Measurements from ENCODE around the gene KRTAP4-2. TPM values are rescaled to one million over a fixed set of nuclear protein-coding genes. Genes with fewer than 3 reads are reported as not detected.

KRTAP4-2 gene
- total RNA-seq, 1 donor from 2014 or later, result not detected

DNA sequence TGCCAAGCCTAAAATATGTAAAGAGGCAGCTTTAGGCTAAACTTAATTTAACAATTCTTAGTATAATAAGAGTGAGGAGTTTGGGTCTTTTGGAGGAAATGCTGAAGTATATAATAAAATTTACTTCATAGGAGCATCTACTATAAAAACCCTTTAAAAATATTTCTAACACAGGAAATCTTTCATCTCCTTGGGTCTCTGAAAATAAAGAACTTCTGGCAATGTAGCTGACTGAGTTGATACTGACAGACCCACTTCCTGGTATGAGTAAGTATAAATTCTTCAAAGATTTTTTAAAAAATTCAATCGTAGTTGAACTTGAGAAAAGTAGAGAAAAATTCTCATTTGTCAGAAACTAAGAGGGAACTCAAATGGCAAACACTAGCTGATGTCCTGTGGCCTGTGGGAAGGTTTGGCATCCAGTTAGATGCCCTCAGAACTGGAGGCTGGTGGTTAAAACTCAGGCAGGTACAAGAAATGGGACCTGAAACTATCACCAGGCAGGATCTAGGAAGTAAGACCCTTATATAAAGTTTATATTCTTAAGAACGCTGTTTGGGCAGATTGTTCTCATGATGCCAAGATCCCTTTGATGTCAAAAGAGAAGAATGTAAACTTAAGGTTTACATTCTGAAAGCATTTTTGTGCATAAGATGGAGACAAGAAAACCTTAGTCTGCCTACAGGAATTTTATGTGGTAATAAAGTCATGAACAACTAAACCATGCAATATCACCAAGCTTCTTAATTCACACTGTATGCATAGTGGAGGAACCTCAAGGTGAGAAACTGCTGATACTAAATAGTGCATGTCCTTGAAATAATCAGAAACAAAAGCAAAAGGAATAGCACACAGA is 43.9 kb downstream of the KRTAP4-2 start:
- Mint-ChIP-seq H3K4me3 (no peak overlapping the region), H3K27ac (ENCODE audit: unreplicated experiment) (no peak overlapping the region), H3K9me3 (peaks cover 10% of the 10 kb centered on the region), H3K27me3 (ENCODE audit: low read depth) (peaks cover 20% of the 10 kb centered on the region), H3K36me3 (ENCODE audit: low read depth) (peaks cover 2% of the 10 kb centered on the region), H3K4me1 (no peaks in the 10 kb centered on the region)
- no peak for DNase-seq (ENCODE audit: low read depth, low spot score)
- TF ChIP-seq, protein P1, sequence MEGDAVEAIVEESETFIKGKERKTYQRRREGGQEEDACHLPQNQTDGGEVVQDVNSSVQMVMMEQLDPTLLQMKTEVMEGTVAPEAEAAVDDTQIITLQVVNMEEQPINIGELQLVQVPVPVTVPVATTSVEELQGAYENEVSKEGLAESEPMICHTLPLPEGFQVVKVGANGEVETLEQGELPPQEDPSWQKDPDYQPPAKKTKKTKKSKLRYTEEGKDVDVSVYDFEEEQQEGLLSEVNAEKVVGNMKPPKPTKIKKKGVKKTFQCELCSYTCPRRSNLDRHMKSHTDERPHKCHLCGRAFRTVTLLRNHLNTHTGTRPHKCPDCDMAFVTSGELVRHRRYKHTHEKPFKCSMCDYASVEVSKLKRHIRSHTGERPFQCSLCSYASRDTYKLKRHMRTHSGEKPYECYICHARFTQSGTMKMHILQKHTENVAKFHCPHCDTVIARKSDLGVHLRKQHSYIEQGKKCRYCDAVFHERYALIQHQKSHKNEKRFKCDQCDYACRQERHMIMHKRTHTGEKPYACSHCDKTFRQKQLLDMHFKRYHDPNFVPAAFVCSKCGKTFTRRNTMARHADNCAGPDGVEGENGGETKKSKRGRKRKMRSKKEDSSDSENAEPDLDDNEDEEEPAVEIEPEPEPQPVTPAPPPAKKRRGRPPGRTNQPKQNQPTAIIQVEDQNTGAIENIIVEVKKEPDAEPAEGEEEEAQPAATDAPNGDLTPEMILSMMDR (conservative IDR thresholded peaks at IDR 0.05), result no peak

DNA sequence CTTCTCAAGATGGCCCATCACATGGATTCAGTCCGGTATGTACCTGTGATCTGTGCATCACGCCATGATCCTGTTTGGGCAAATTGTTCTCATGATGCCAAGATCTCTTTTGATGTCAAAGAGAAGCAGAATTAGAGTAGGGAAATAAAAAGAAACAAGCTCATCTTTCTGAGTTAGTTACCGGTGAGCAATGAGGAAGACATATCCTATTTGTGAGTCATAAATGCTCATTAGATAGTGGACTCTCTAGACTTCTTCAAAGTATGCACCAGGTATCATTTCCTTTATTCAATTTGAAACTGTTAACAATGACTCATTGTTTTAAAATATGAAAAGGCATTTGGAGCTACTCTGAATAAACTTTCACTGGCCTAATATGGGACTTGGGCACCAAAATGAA is 46.0 kb downstream of the KRTAP4-2 start:
- TF ChIP-seq, protein P1 (conservative IDR thresholded peaks at IDR 0.05), result no peak
- peaks cover 28% of the 10 kb centered on the region for H3K27me3 Mint-ChIP-seq (ENCODE audit: low read depth)
- DNase-seq (ENCODE audit: low read depth, low spot score), result no peak
- no peaks in the 10 kb centered on the region for H3K4me1 Mint-ChIP-seq
- peaks cover 2% of the 10 kb centered on the region for H3K9me3 Mint-ChIP-seq
- no peaks in the 10 kb centered on the region for H3K36me3 Mint-ChIP-seq (ENCODE audit: low read depth)
- no peak overlapping the region for H3K27ac Mint-ChIP-seq (ENCODE audit: unreplicated experiment)
- no peak overlapping the region for H3K4me3 Mint-ChIP-seq

Other genes with a start within 250 kb of the KRTAP4-2 start
- gene KRT23, start 240.6 kb downstream of the KRTAP4-2 start, total RNA-seq, result not detected in 2 replicates
- gene KRT39, start 211.3 kb downstream of the KRTAP4-2 start, total RNA-seq, result not detected in 2 replicates
- not detected in 2 replicates for gene KRT40, start 193.9 kb downstream of the KRTAP4-2 start, total RNA-seq
- not detected in 2 replicates for gene KRTAP3-3, start 184.1 kb downstream of the KRTAP4-2 start, total RNA-seq
- gene KRTAP3-2, start 178.3 kb downstream of the KRTAP4-2 start, total RNA-seq, result not detected in 2 replicates
- gene KRTAP3-1, start 169.1 kb downstream of the KRTAP4-2 start, total RNA-seq, result not detected in 2 replicates
- not detected in 2 replicates for gene KRTAP1-5, start 151.0 kb downstream of the KRTAP4-2 start, total RNA-seq
- gene KRTAP1-4, start 148.0 kb downstream of the KRTAP4-2 start, total RNA-seq, result not detected in 2 replicates
- gene KRTAP1-3, start 143.3 kb downstream of the KRTAP4-2 start, total RNA-seq, result not detected in 2 replicates
- not detected in 2 replicates for gene KRTAP1-1, start 136.8 kb downstream of the KRTAP4-2 start, total RNA-seq
- not detected in 2 replicates for gene KRTAP2-1, start 130.9 kb downstream of the KRTAP4-2 start, total RNA-seq
- gene KRTAP2-2, start 123.0 kb downstream of the KRTAP4-2 start, total RNA-seq, result not detected in 2 replicates
- gene KRTAP2-3, start 118.1 kb downstream of the KRTAP4-2 start, total RNA-seq, result not detected in 2 replicates
- gene KRTAP2-4, start 112.3 kb downstream of the KRTAP4-2 start, total RNA-seq, result not detected in 2 replicates
- gene KRTAP4-7, start 94.1 kb downstream of the KRTAP4-2 start, total RNA-seq, result not detected in 2 replicates
- not detected in 2 replicates for gene KRTAP4-8, start 80.1 kb downstream of the KRTAP4-2 start, total RNA-seq
- gene KRTAP4-16, start 76.0 kb downstream of the KRTAP4-2 start, total RNA-seq, result not detected in 2 replicates
- not detected in 2 replicates for gene KRTAP4-9, start 72.8 kb downstream of the KRTAP4-2 start, total RNA-seq
- gene KRTAP4-11, start 59.8 kb downstream of the KRTAP4-2 start, total RNA-seq, result not detected in 2 replicates
- gene KRTAP4-12, start 54.0 kb downstream of the KRTAP4-2 start, total RNA-seq, result not detected in 2 replicates
- gene KRTAP4-6, start 37.7 kb downstream of the KRTAP4-2 start, total RNA-seq, result not detected in 2 replicates
- not detected in 2 replicates for gene KRTAP4-5, start 28.4 kb downstream of the KRTAP4-2 start, total RNA-seq
- gene KRTAP4-4, start 17.5 kb downstream of the KRTAP4-2 start, total RNA-seq, result not detected in 2 replicates
- not detected in 2 replicates for gene KRTAP4-3, start 10.0 kb downstream of the KRTAP4-2 start, total RNA-seq
- not detected in 2 replicates for gene KRTAP4-1, start 6.7 kb upstream of the KRTAP4-2 start, total RNA-seq
- gene KRTAP9-1, start 11.7 kb upstream of the KRTAP4-2 start, total RNA-seq, result not detected in 2 replicates
- not detected in 2 replicates for gene KRTAP9-2, start 48.4 kb upstream of the KRTAP4-2 start, total RNA-seq
- not detected in 2 replicates for gene KRTAP9-3, start 54.2 kb upstream of the KRTAP4-2 start, total RNA-seq
- not detected in 2 replicates for gene KRTAP9-8, start 59.8 kb upstream of the KRTAP4-2 start, total RNA-seq
- gene KRTAP9-4, start 71.5 kb upstream of the KRTAP4-2 start, total RNA-seq, result not detected in 2 replicates
- gene KRTAP9-9, start 77.2 kb upstream of the KRTAP4-2 start, total RNA-seq, result not detected in 2 replicates
- not detected in 2 replicates for gene KRTAP9-6, start 87.2 kb upstream of the KRTAP4-2 start, total RNA-seq
- not detected in 2 replicates for gene KRTAP9-7, start 97.5 kb upstream of the KRTAP4-2 start, total RNA-seq
- gene KRTAP29-1, start 124.6 kb upstream of the KRTAP4-2 start, total RNA-seq, result not detected in 2 replicates
- not detected in 2 replicates for gene KRTAP16-1, start 131.1 kb upstream of the KRTAP4-2 start, total RNA-seq
- not detected in 2 replicates for gene KRTAP17-1, start 137.5 kb upstream of the KRTAP4-2 start, total RNA-seq
- not detected in 2 replicates for gene KRT33A, start 172.6 kb upstream of the KRTAP4-2 start, total RNA-seq
- not detected in 2 replicates for gene KRT33B, start 191.6 kb upstream of the KRTAP4-2 start, total RNA-seq
- gene KRT34, start 204.1 kb upstream of the KRTAP4-2 start, total RNA-seq, result not detected in 2 replicates
- gene KRT31, start 219.4 kb upstream of the KRTAP4-2 start, total RNA-seq, result not detected in 2 replicates
- gene KRT37, start 246.4 kb upstream of the KRTAP4-2 start, total RNA-seq, result not detected in 2 replicates

All from neural crest cell (in vitro differentiated cells).